Smooth muscle cell (in vitro differentiated cells): ENCODE results near the gene HDAC9. TPM values are rescaled to one million over a fixed set of nuclear protein-coding genes. Genes with fewer than 3 reads are reported as not detected.

Experiments
- DNase-seq: peaks from one replicate; lab custom pipeline; 2025; ENCODE audit not compliant: unreplicated experiment; lab: John Stamatoyannopoulos, UW
- H2AFZ ChIP-seq: fragments of 200-600 bp; sonication (generic); 2 replicates; pipeline ENCODE4 v1.6.0; 2016; ENCODE audit warnings: antibody characterized with exemption, low read depth, mild to moderate bottlenecking
- H3F3A ChIP-seq: fragments of 200-600 bp; sonication (generic); 2 replicates; pipeline ENCODE4 v1.6.0; 2017; ENCODE audit warnings: antibody characterized with exemption, low read depth
- H3K27ac ChIP-seq: fragments of 200-600 bp; sonication (generic); 2 replicates; pipeline ENCODE4 v1.5.1; 2016; ENCODE audit warnings: low read depth, mild to moderate bottlenecking
- H3K27me3 ChIP-seq: fragments of 200-600 bp; sonication (generic); 2 replicates; pipeline ENCODE4 v1.6.1; 2016; ENCODE audit warnings: low read depth, mild to moderate bottlenecking
- H3K36me3 ChIP-seq: fragments of 200-600 bp; sonication (generic); 2 replicates; pipeline ENCODE4 v1.5.1; 2016; ENCODE audit warnings: low read depth
- H3K4me1 ChIP-seq: fragments of 200-600 bp; sonication (generic); 2 replicates; pipeline ENCODE4 v1.5.1; 2016; ENCODE audit warnings: low read depth
- H3K4me2 ChIP-seq: fragments of 200-600 bp; sonication (generic); 2 replicates; pipeline ENCODE4 v1.6.0; 2016; ENCODE audit warnings: mild to moderate bottlenecking
- H3K4me3 ChIP-seq: fragments of 200-600 bp; sonication (generic); 2 replicates; pipeline ENCODE4 v1.5.1; 2016; ENCODE audit warnings: mild to moderate bottlenecking
- H3K79me2 ChIP-seq: fragments of 200-600 bp; sonication (generic); 2 replicates; pipeline ENCODE4 v1.6.0; 2016; ENCODE audit warnings: low read depth, mild to moderate bottlenecking
- H3K9ac ChIP-seq: fragments of 200-600 bp; sonication (generic); 2 replicates; pipeline ENCODE4 v1.6.0; 2016; ENCODE audit warnings: low read depth
- H3K9me3 ChIP-seq: fragments of 200-600 bp; sonication (generic); replicated peaks from 2 replicates; pipeline ENCODE4 v1.5.1; 2016; ENCODE audit warnings: low read depth
- H4K20me1 ChIP-seq: fragments of 200-600 bp; sonication (generic); 2 replicates; pipeline ENCODE4 v1.6.0; 2016; ENCODE audit warnings: low read depth
- CTCF ChIP-seq: fragments of 200-600 bp; sonication (generic); IDR thresholded peaks from 2 replicates; pipeline ENCODE4 v1.5.1; 2017; ENCODE audit warnings: borderline replicate concordance, mild to moderate bottlenecking, antibody characterized with exemption; ENCODE audit not compliant: insufficient read depth, poor library complexity, severe bottlenecking
- WGBS: methylation state at CpG from one replicate; pipeline ENCODE4 v1.1.7; 2016; ENCODE audit warnings: low lambda C conversion rate; 5-methylcytosine and 5-hydroxymethylcytosine counted together
- polyA plus RNA-seq: library from polyadenylated mRNA; unstranded; fragments of >200 nt; fragmentation: Nextera tagmentation; extraction: Ambion mirVana; gene quantifications from 2 replicates; pipeline ENCODE4 v1.2.1, GENCODE V29; 2016
- total RNA-seq: library from RNA; depleted of rRNA; stranded (reverse); fragments of >200 nt; gene quantifications from 2 replicates; pipeline ENCODE4 v1.2.3, GENCODE V29; 2014

Gene HDAC9
- total and polyA plus RNA-seq, 2 experiments from 2014 or later = 2.2 to 7.1 TPM

- no peak for TF ChIP-seq CTCF
- Histone ChIP-seq H3K4me3 (no peak overlapping the region), H2AFZ (no peak overlapping the region), H3K27ac (no peak overlapping the region), H3K4me1 (no peaks in the 10 kb centered on the region), H3K4me2 (no peak overlapping the region), H3K27me3 (no peaks in the 10 kb centered on the region), H3K79me2 (no peaks in the 10 kb centered on the region), H4K20me1 (no peaks in the 10 kb centered on the region), H3K9ac (no peak overlapping the region), H3K36me3 (no peaks in the 10 kb centered on the region), H3F3A (no peaks in the 10 kb centered on the region), H3K9me3 (no peaks in the 10 kb centered on the region)
- 97% methylated on average over 1 of the region's 1 CpG for WGBS
- no peak for DNase-seq
Observed at GRCh38 chr7:18464830-18465229, 30.7 kb upstream of the HDAC9 start.

DNA sequence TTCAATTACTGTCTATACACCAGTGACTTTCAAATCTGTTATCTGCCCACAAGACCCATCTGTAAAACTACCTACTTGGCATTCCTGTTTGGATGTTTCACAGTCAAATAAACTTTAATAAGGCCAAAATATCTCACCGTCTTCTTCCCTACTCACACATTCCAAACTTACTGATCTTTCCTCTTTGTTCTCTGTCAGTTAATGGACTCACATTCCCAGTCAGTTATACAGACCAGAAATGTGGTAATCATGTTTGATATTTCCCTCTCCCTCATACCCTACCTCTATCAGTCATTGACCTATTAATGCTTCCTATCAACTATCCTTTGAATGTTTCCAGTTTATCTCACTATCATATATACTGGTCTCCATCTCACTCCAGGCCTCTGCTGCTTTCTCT lies 28.5 kb upstream of the HDAC9 start:
- no peak overlapping the region for H3K27ac ChIP-seq
- H3K79me2 ChIP-seq = no peaks in the 10 kb centered on the region
- no peaks in the 10 kb centered on the region for H4K20me1 ChIP-seq
- WGBS = 25% methylated on average over 1 of the region's 1 CpG
- H3K36me3 ChIP-seq = no peaks in the 10 kb centered on the region
- no peak for TF ChIP-seq CTCF
- H3K4me3 ChIP-seq = no peak overlapping the region
- H3K9me3 ChIP-seq = no peaks in the 10 kb centered on the region
- peak overlapping the region; percentile 71 for H2AFZ ChIP-seq
- H3K9ac ChIP-seq = no peak overlapping the region
- no peaks in the 10 kb centered on the region for H3K27me3 ChIP-seq
- H3K4me1 ChIP-seq = no peaks in the 10 kb centered on the region
- no peak overlapping the region for H3K4me2 ChIP-seq
- DNase-seq = no peak
- H3F3A ChIP-seq = no peaks in the 10 kb centered on the region

GRCh38 chr7:18468795-18469194 lies 26.8 kb upstream of the HDAC9 start:
- Histone ChIP-seq H3K9ac (no peak overlapping the region), H3F3A (no peaks in the 10 kb centered on the region), H3K36me3 (no peaks in the 10 kb centered on the region), H3K27me3 (no peaks in the 10 kb centered on the region), H3K4me3 (no peak overlapping the region), H3K27ac (no peak overlapping the region), H3K9me3 (no peaks in the 10 kb centered on the region), H3K4me1 (no peaks in the 10 kb centered on the region), H3K4me2 (peak overlapping the region; percentile 41), H4K20me1 (no peaks in the 10 kb centered on the region), H3K79me2 (no peaks in the 10 kb centered on the region), H2AFZ (no peak overlapping the region)
- no peak for TF ChIP-seq CTCF
- DNase-seq = no peak

DNA sequence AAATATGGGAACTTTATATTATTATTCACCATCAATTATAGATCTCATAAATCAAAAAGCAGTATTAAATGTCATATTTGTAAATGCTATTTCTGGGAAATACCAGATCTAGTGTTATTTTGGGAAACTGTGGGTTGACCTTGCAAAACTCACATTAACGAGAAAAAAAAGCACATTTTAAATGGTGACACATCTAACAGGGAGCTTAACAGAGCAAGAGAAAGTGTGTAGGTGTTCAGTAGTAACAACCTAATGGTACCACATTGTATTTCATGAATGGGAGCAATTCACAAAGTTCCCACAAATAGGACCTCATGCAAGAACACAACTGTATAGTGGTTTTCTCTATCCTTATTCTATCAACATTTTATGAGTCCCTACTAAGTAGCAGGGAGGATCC lies 26.2 kb upstream of the HDAC9 start:
- H3K9me3 ChIP-seq = no peaks in the 10 kb centered on the region
- no peaks in the 10 kb centered on the region for H3K4me1 ChIP-seq
- H3K4me2 ChIP-seq = peak overlapping the region; percentile 41
- H3F3A ChIP-seq = no peaks in the 10 kb centered on the region
- no peaks in the 10 kb centered on the region for H3K27me3 ChIP-seq
- H3K79me2 ChIP-seq = no peaks in the 10 kb centered on the region
- WGBS = 50% methylated on average over 1 of the region's 1 CpG
- H2AFZ ChIP-seq = no peak overlapping the region
- no peak overlapping the region for H3K27ac ChIP-seq
- no peaks in the 10 kb centered on the region for H4K20me1 ChIP-seq
- no peak for DNase-seq
- no peaks in the 10 kb centered on the region for H3K36me3 ChIP-seq
- no peak for TF ChIP-seq CTCF
- H3K4me3 ChIP-seq = no peak overlapping the region
- no peak overlapping the region for H3K9ac ChIP-seq
